GM12878 (cell line): ENCODE results near the gene ASAP3. TPM values are rescaled to one million over a fixed set of nuclear protein-coding genes. Genes with fewer than 3 reads are reported as not detected.

Experiments
- ATAC-seq: fragments of 200-7000 bp; cut with Tn5 transposase; 3 replicates; pipeline ENCODE4 v1.9.1; 2020; ENCODE audit warnings: mild to moderate bottlenecking, moderate library complexity
- BruUV-seq: library from RNA; stranded (reverse); fragments of 400-500 nt; replicated peaks from 2 replicates; lab custom pipeline; 2021; lab: Mats Ljungman, UMichigan
- CTCF ChIA-PET: fragments of 300-600 bp; sonication (Branson Sonifier 250); formaldehyde crosslinking; extraction: SDS; loops from one replicate; lab custom pipeline; 2021; ENCODE audit warnings: inconsistent platforms; lab: Yijun Ruan, JAX
- POLR2A ChIA-PET: fragments of 350-600 bp; formaldehyde crosslinking; extraction: SDS; loops from one replicate; lab custom pipeline; 2021; ENCODE audit warnings: inconsistent platforms; lab: Charles Lee
- RAD21 ChIA-PET: fragments of 300-600 bp; sonication (Branson Sonifier 250); formaldehyde crosslinking; loops from one replicate; lab custom pipeline; 2023; ENCODE audit warnings: antibody characterized with exemption; ENCODE audit not compliant: unreplicated experiment; lab: Charles Lee
- SMC1A ChIA-PET: fragments of 300-600 bp; sonication (Branson Sonifier 250); formaldehyde crosslinking; loops from one replicate; lab custom pipeline; 2023; ENCODE audit not compliant: unreplicated experiment, uncharacterized antibody; lab: Charles Lee
- DNase-seq: peaks from one replicate; pipeline ENCODE4 v3.0.0-alpha.2; 2011; ENCODE audit warnings: low read depth, low spot score
- FAIRE-seq: peaks from 3 replicates; lab custom pipeline; 2011; peaks lifted over from hg19 to GRCh38; lab: Jason Lieb, UNC
- H2AFZ ChIP-seq: 2 replicates; pipeline ENCODE4 v1.6.0; 2011; ENCODE audit warnings: low read depth, low read length, control low read depth; ENCODE audit not compliant: control insufficient read depth
- H3K27ac ChIP-seq: 2 replicates; pipeline ENCODE4 v1.5.1; 2011; ENCODE audit warnings: control low read depth; ENCODE audit not compliant: control insufficient read depth, insufficient read depth
- H3K27me3 ChIP-seq, 2 experiments: replicated peaks in 1 of 2; 2 replicates each; pipeline versions ENCODE4 v1.6.0 to v1.6.1; 2011; ENCODE audit warnings: low read length in 1 of 2; ENCODE audit not compliant: control insufficient read depth in 2 of 2, insufficient read depth in 2 of 2
- H3K36me3 ChIP-seq, 2 experiments: 2 replicates each; pipeline ENCODE4 v1.5.1; 2011; ENCODE audit warnings: low read length in 1 of 2; ENCODE audit not compliant: control insufficient read depth in 2 of 2, insufficient read depth in 2 of 2
- H3K4me1 ChIP-seq: 2 replicates; pipeline ENCODE4 v1.6.1; 2011; ENCODE audit warnings: mild to moderate bottlenecking, low read length, moderate library complexity, mixed read lengths; ENCODE audit not compliant: control insufficient read depth, insufficient read depth
- H3K4me2 ChIP-seq: 2 replicates; pipeline ENCODE4 v1.6.0; 2011; ENCODE audit warnings: control low read depth; ENCODE audit not compliant: control insufficient read depth, insufficient read depth
- H3K4me3 ChIP-seq: fragments of 200-600 bp; sonication (generic); 2 replicates; pipeline ENCODE4 v1.5.1; 2016
- H3K79me2 ChIP-seq: 2 replicates; pipeline ENCODE4 v1.6.0; 2011; ENCODE audit warnings: low read length; ENCODE audit not compliant: control insufficient read depth, insufficient read depth
- H3K9ac ChIP-seq: 2 replicates; pipeline ENCODE4 v1.8.0; 2011; ENCODE audit warnings: low read length, control low read depth, mixed read lengths; ENCODE audit not compliant: control insufficient read depth, insufficient read depth
- H3K9me3 ChIP-seq: replicated peaks from 3 replicates; pipeline ENCODE4 v1.5.1; 2011; ENCODE audit warnings: mild to moderate bottlenecking, low read length; ENCODE audit not compliant: control insufficient read depth, insufficient read depth
- H4K20me1 ChIP-seq: 2 replicates; pipeline ENCODE4 v1.6.0; 2011; ENCODE audit not compliant: control insufficient read depth, insufficient read depth
- BRCA1 ChIP-seq: IDR thresholded peaks from 2 replicates; pipeline ENCODE4 v1.6.1; 2011; ENCODE audit warnings: low read depth, low read length, improper control_type of control experiment
- TARDBP ChIP-seq: IDR thresholded peaks from 2 replicates; pipeline ENCODE4 v1.6.1; 2016; ENCODE audit warnings: borderline replicate concordance
- WGBS: methylation state at CpG from one replicate; pipeline ENCODE4 v1.1.6; 2016; ENCODE audit warnings: low lambda C conversion rate; ENCODE audit not compliant: insufficient replicate concordance, insufficient coverage; ENCODE audit errors: missing lambda C conversion rate; 5-methylcytosine and 5-hydroxymethylcytosine counted together
- in situ Hi-C: fragments of 300-500 bp; cut with MboI; formaldehyde crosslinking; loops from 9 replicates; pipeline ENCODE4 v1.14.3; 2018; ENCODE audit warnings: mixed read lengths
- intact Hi-C: fragments of 100-400 bp; cut with micrococcal nuclease; formaldehyde crosslinking; loops from one replicate; pipeline ENCODE4 v1.14.2; 2022; ENCODE audit not compliant: unreplicated experiment
- polyA plus RNA-seq, 11 experiments: library from polyadenylated mRNA; depleted of rRNA in 4 of 11; unstranded in 6 of 11; stranded (reverse) in 5 of 11; fragments of >200 nt; fragmentation: Nextera tagmentation in 4 of 11; fragmentation: Illumina TruSeq in 1 of 11; extraction: Ambion mirVana in 4 of 11; extraction: Trizol in 1 of 11; gene quantifications; 1 replicate in 1 of 11; 2 replicates in 10 of 11; pipeline versions ENCODE4 v1.2.1 to v1.2.3, GENCODE V29; 2011 to 2016; ENCODE audit warnings: inconsistent platforms in 2 of 11, missing spikeins in 2 of 11, low read depth in 1 of 11
- total RNA-seq, 4 experiments: library from RNA; depleted of rRNA in 3 of 4; stranded (reverse); fragments of >200 nt in 3 of 4; fragmentation: Illumina TruSeq in 1 of 4; extraction: Trizol in 1 of 4; gene quantifications; 2 replicates each; pipeline versions ENCODE4 v1.2.1 to v1.2.3, GENCODE V29; 2013 to 2021
- TF ChIP-seq, protein P1 (sequence below): fragments of 450-650 bp; conservative IDR thresholded peaks from 2 replicates; pipeline ENCODE4 v1.6.1; 2017; ENCODE audit warnings: mild to moderate bottlenecking, moderate library complexity
- TF ChIP-seq, protein P2 (sequence below): IDR thresholded peaks from 2 replicates; pipeline ENCODE4 v1.6.1; 2011; ENCODE audit warnings: low read depth, mild to moderate bottlenecking, low read length, moderate library complexity, borderline replicate concordance; ENCODE audit errors: extremely low read depth
- TF ChIP-seq, protein P3 (sequence below): fragments of 450-650 bp; IDR thresholded peaks from 2 replicates; pipeline ENCODE4 v1.6.1; 2014; ENCODE audit warnings: mild to moderate bottlenecking
- TF ChIP-seq, protein P4 (sequence below): fragments of 450-650 bp; formaldehyde crosslinking; IDR thresholded peaks from 2 replicates; pipeline ENCODE4 v1.5.0; 2022; ENCODE audit warnings: mild to moderate bottlenecking, missing genetic modification characterization

The ASAP3 gene
- total and polyA plus RNA-seq, 10 of the 15 experiments (the other 5 are each of a cell fraction or from before 2014, with no cell fraction given): 0.04 to 0.92 (median 0.34) TPM; not detected in 1

DNA sequence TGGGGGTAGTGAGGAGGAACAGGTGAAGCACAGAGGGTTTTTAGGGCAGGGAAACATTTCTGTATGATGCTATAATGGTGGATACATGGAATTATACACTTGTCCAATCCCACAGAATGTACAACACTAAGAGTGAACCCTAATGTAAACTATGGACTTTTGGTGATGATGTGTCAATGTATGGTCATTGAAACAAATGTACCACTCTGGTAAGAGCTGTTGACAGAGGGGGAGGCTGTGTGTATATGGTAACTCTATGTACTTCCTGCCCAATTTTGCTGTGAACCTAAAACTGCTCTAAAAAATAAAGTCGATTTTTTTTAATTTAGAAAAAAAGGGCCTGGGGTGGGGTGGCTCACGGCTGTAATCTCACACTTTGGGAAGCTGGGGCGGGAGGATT, 22.9 kb downstream of the ASAP3 start (continued):
- TF ChIP-seq, protein P1, sequence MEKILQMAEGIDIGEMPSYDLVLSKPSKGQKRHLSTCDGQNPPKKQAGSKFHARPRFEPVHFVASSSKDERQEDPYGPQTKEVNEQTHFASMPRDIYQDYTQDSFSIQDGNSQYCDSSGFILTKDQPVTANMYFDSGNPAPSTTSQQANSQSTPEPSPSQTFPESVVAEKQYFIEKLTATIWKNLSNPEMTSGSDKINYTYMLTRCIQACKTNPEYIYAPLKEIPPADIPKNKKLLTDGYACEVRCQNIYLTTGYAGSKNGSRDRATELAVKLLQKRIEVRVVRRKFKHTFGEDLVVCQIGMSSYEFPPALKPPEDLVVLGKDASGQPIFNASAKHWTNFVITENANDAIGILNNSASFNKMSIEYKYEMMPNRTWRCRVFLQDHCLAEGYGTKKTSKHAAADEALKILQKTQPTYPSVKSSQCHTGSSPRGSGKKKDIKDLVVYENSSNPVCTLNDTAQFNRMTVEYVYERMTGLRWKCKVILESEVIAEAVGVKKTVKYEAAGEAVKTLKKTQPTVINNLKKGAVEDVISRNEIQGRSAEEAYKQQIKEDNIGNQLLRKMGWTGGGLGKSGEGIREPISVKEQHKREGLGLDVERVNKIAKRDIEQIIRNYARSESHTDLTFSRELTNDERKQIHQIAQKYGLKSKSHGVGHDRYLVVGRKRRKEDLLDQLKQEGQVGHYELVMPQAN: no peak
- TF ChIP-seq, protein P2, sequence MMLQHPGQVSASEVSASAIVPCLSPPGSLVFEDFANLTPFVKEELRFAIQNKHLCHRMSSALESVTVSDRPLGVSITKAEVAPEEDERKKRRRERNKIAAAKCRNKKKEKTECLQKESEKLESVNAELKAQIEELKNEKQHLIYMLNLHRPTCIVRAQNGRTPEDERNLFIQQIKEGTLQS: no peak
- no peak for TF ChIP-seq TARDBP
- TF ChIP-seq, protein P3, sequence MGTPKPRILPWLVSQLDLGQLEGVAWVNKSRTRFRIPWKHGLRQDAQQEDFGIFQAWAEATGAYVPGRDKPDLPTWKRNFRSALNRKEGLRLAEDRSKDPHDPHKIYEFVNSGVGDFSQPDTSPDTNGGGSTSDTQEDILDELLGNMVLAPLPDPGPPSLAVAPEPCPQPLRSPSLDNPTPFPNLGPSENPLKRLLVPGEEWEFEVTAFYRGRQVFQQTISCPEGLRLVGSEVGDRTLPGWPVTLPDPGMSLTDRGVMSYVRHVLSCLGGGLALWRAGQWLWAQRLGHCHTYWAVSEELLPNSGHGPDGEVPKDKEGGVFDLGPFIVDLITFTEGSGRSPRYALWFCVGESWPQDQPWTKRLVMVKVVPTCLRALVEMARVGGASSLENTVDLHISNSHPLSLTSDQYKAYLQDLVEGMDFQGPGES: no peak

DNA sequence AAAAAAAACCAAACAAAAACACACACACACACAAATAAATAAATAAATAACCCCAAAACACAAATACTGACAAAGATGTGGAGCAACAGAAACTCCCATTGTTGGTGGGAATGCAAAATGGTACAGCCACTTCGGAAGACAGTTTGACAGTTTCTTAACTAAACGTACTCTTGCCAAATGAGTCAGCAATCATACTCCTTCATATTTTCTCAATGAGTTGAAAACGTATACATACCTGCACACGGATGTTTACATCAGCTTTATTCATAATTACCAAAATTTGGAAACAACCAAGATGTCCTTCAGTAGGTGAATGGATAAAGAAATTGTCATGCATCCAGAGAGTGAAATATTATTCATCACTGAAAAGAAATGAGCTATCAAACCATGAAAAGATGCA, 23.5 kb downstream of the ASAP3 start:
- in situ Hi-C loops: no loop called here
- no TSS peak for BruUV-seq
- POLR2A ChIA-PET: no interaction called here

More for the DNA sequence above, 23.5 kb downstream of the ASAP3 start:
- 15% methylated on average over 4 of the region's 4 CpGs for WGBS
- SMC1A ChIA-PET: interaction anchor here (0.7 kb wide), 1 partner anchor 1204 kb away, joined by 3 read pairs; no protein-coding TSS in a partner anchor
- RAD21 ChIA-PET: no interaction called here
- FAIRE-seq (no peak), DNase-seq (no peak), ATAC-seq (no peak)
- no peak overlapping the region for H2AFZ ChIP-seq
- H3K9me3 ChIP-seq: no peaks in the 10 kb centered on the region
- TF ChIP-seq, protein P4, sequence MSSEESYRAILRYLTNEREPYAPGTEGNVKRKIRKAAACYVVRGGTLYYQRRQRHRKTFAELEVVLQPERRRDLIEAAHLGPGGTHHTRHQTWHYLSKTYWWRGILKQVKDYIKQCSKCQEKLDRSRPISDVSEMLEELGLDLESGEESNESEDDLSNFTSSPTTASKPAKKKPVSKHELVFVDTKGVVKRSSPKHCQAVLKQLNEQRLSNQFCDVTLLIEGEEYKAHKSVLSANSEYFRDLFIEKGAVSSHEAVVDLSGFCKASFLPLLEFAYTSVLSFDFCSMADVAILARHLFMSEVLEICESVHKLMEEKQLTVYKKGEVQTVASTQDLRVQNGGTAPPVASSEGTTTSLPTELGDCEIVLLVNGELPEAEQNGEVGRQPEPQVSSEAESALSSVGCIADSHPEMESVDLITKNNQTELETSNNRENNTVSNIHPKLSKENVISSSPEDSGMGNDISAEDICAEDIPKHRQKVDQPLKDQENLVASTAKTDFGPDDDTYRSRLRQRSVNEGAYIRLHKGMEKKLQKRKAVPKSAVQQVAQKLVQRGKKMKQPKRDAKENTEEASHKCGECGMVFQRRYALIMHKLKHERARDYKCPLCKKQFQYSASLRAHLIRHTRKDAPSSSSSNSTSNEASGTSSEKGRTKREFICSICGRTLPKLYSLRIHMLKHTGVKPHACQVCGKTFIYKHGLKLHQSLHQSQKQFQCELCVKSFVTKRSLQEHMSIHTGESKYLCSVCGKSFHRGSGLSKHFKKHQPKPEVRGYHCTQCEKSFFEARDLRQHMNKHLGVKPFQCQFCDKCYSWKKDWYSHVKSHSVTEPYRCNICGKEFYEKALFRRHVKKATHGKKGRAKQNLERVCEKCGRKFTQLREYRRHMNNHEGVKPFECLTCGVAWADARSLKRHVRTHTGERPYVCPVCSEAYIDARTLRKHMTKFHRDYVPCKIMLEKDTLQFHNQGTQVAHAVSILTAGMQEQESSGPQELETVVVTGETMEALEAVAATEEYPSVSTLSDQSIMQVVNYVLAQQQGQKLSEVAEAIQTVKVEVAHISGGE (CRISPR knock-in tag): no peak
- no peak for TF ChIP-seq BRCA1
- H3K79me2 ChIP-seq: no peaks in the 10 kb centered on the region
- no peaks in the 10 kb centered on the region; a peak in 1 of 4 replicates for H3K27me3 ChIP-seq
- H3K4me1 ChIP-seq: no peaks in the 10 kb centered on the region
- no peaks in the 10 kb centered on the region for H4K20me1 ChIP-seq
- no peak overlapping the region for H3K4me3 ChIP-seq
- no peak overlapping the region for H3K27ac ChIP-seq
- intact Hi-C loops: no loop called here
- no peak overlapping the region for H3K4me2 ChIP-seq
- CTCF ChIA-PET: no interaction called here
- H3K36me3 ChIP-seq: no peaks in the 10 kb centered on the region
- no peak overlapping the region for H3K9ac ChIP-seq
